Osteoblast (primary cell): ENCODE measurements around the gene PPARG. TPM values are rescaled to one million over a fixed set of nuclear protein-coding genes. Genes with fewer than 3 reads are reported as not detected.

Experiments
- DNase-seq: peaks from one replicate; pipeline ENCODE4 v3.0.0; 2011; ENCODE audit warnings: low spot score, mixed read lengths; ENCODE audit not compliant: insufficient read length; ENCODE audit errors: missing footprints
- H2AFZ ChIP-seq: 2 replicates; pipeline ENCODE4 v1.6.0; 2011; ENCODE audit warnings: mild to moderate bottlenecking, low read length
- H3K27ac ChIP-seq: 2 replicates; pipeline ENCODE4 v1.5.1; 2011; ENCODE audit warnings: mild to moderate bottlenecking, low read depth, low read length, moderate library complexity
- H3K27me3 ChIP-seq: 2 replicates; pipeline ENCODE4 v1.6.0; 2012; ENCODE audit warnings: mild to moderate bottlenecking, control low read depth, inconsistent platforms, low read length, moderate library complexity; ENCODE audit not compliant: insufficient read depth
- H3K36me3 ChIP-seq: 2 replicates; pipeline ENCODE4 v1.5.1; 2011; ENCODE audit warnings: mild to moderate bottlenecking, low read length, control low read depth, moderate library complexity; ENCODE audit not compliant: insufficient read depth
- H3K4me1 ChIP-seq: 2 replicates; pipeline ENCODE4 v1.5.1; 2011; ENCODE audit warnings: mild to moderate bottlenecking, low read length, control low read depth, moderate library complexity; ENCODE audit not compliant: insufficient read depth
- H3K4me2 ChIP-seq: 2 replicates; pipeline ENCODE4 v1.6.0; 2011; ENCODE audit warnings: mild to moderate bottlenecking, low read length; ENCODE audit not compliant: insufficient read depth
- H3K4me3 ChIP-seq: fragments of 200-600 bp; sonication (generic); 3 replicates; pipeline ENCODE4 v1.5.1; 2012; ENCODE audit warnings: mild to moderate bottlenecking, low read length, inconsistent platforms; ENCODE audit not compliant: insufficient read depth
- H3K79me2 ChIP-seq: 2 replicates; pipeline ENCODE4 v1.6.0; 2012; ENCODE audit warnings: mild to moderate bottlenecking, low read length, control low read depth, inconsistent platforms; ENCODE audit not compliant: insufficient read depth
- H3K9me3 ChIP-seq: 2 replicates; pipeline ENCODE4 v1.5.1; 2011; ENCODE audit warnings: low read depth, low read length, control low read depth
- H4K20me1 ChIP-seq: 2 replicates; pipeline ENCODE4 v1.6.0; 2012; ENCODE audit warnings: mild to moderate bottlenecking, low read length, control low read depth; ENCODE audit not compliant: insufficient read depth
- total RNA-seq: library from RNA; depleted of rRNA; stranded (reverse); fragments of >200 nt; gene quantifications from 2 replicates; pipeline ENCODE4 v1.2.3, GENCODE V29; 2012
- TF ChIP-seq, protein P1 (sequence below): IDR thresholded peaks from 2 replicates; pipeline ENCODE4 v1.5.1; 2011; ENCODE audit warnings: mild to moderate bottlenecking, low read depth, low read length, moderate library complexity; ENCODE audit errors: extremely low read depth

Gene PPARG
- total RNA-seq, 1 donor: 7.2 TPM

- Histone ChIP-seq H3K9me3 (no peaks in the 10 kb centered on the region), H2AFZ (no peak overlapping the region), H3K27ac (no peak overlapping the region), H3K4me3 (no peak overlapping the region), H3K4me2 (no peak overlapping the region), H3K79me2 (no peaks in the 10 kb centered on the region), H4K20me1 (no peaks in the 10 kb centered on the region), H3K36me3 (no peaks in the 10 kb centered on the region), H3K4me1 (no peaks in the 10 kb centered on the region), H3K27me3 (no peaks in the 10 kb centered on the region)
- TF ChIP-seq, protein P1, sequence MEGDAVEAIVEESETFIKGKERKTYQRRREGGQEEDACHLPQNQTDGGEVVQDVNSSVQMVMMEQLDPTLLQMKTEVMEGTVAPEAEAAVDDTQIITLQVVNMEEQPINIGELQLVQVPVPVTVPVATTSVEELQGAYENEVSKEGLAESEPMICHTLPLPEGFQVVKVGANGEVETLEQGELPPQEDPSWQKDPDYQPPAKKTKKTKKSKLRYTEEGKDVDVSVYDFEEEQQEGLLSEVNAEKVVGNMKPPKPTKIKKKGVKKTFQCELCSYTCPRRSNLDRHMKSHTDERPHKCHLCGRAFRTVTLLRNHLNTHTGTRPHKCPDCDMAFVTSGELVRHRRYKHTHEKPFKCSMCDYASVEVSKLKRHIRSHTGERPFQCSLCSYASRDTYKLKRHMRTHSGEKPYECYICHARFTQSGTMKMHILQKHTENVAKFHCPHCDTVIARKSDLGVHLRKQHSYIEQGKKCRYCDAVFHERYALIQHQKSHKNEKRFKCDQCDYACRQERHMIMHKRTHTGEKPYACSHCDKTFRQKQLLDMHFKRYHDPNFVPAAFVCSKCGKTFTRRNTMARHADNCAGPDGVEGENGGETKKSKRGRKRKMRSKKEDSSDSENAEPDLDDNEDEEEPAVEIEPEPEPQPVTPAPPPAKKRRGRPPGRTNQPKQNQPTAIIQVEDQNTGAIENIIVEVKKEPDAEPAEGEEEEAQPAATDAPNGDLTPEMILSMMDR: no peak
- no peak for DNase-seq
Observed at GRCh38 chr3:12267376-12268030, 21.4 kb upstream of the PPARG start.

GRCh38 chr3:12268049-12268735 lies 20.7 kb upstream of the PPARG start:
- H2AFZ ChIP-seq: no peak overlapping the region
- no peak overlapping the region for H3K27ac ChIP-seq
- no peak overlapping the region for H3K4me3 ChIP-seq
- H4K20me1 ChIP-seq: no peaks in the 10 kb centered on the region
- no peaks in the 10 kb centered on the region for H3K27me3 ChIP-seq
- no peak for DNase-seq
- TF ChIP-seq, protein P1: no peak
- no peaks in the 10 kb centered on the region for H3K9me3 ChIP-seq
- no peak overlapping the region for H3K4me2 ChIP-seq
- no peaks in the 10 kb centered on the region for H3K79me2 ChIP-seq
- H3K36me3 ChIP-seq: no peaks in the 10 kb centered on the region
- H3K4me1 ChIP-seq: no peaks in the 10 kb centered on the region

- no peak for DNase-seq
- H4K20me1 ChIP-seq: no peaks in the 10 kb centered on the region
- TF ChIP-seq, protein P1: no peak
- no peak overlapping the region for H2AFZ ChIP-seq
- no peaks in the 10 kb centered on the region for H3K79me2 ChIP-seq
- no peak overlapping the region for H3K27ac ChIP-seq
- H3K9me3 ChIP-seq: no peaks in the 10 kb centered on the region
- H3K4me1 ChIP-seq: no peaks in the 10 kb centered on the region
- H3K36me3 ChIP-seq: no peaks in the 10 kb centered on the region
- H3K27me3 ChIP-seq: no peaks in the 10 kb centered on the region
- no peak overlapping the region for H3K4me3 ChIP-seq
- no peak overlapping the region for H3K4me2 ChIP-seq
Observed at GRCh38 chr3:12270976-12271375, 17.9 kb upstream of the PPARG start.

DNA sequence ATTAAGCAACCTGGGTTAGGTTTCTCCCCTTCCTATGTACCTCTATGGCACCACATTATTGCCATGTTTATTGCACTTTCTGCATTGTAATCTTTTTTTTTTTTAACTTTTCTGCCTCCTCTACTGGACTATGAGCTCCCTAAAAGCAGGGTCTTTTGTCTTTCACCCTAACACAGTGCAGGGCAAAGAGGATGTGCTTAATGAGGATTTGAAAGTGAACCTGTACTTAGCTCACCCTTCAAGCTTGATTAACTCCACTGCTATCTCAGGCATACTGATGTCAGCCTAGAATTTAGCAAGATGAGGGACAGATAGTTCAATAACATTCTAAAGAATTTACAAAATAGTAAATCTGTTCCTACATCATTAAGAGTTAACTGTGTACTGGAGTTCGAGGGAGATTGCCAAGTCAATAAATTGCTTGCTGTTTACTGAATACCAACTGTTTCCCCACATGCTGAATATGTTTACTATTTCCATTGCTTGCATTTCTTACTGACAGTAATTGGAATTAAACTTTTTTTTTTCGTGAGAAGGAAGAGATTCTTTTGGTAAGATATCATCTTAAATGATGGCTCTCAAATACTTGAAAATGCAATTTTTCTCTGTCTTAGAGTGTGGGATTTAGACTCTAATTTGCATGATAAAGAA lies 15.7 kb upstream of the PPARG start:
- Histone ChIP-seq H3K9me3 (no peaks in the 10 kb centered on the region), H4K20me1 (no peaks in the 10 kb centered on the region), H3K27me3 (no peaks in the 10 kb centered on the region), H3K36me3 (no peaks in the 10 kb centered on the region), H3K4me1 (no peaks in the 10 kb centered on the region), H3K4me3 (no peak overlapping the region), H3K27ac (no peak overlapping the region), H3K79me2 (no peaks in the 10 kb centered on the region), H2AFZ (no peak overlapping the region), H3K4me2 (no peak overlapping the region)
- TF ChIP-seq, protein P1: no peak
- DNase-seq: no peak
